Keratinocyte (primary cell): ENCODE measurements around the gene EIF5A2. TPM values are rescaled to one million over a fixed set of nuclear protein-coding genes. Genes with fewer than 3 reads are reported as not detected.

Experiments
- DNase-seq: peaks from one replicate; pipeline ENCODE4 v3.0.0-alpha.2; 2011; ENCODE audit warnings: low read depth, missing footprints, low spot score
- FAIRE-seq: peaks from 2 replicates; lab custom pipeline; 2011; peaks lifted over from hg19 to GRCh38; lab: Jason Lieb, UNC
- H2AFZ ChIP-seq: 2 replicates; pipeline ENCODE4 v1.6.0; 2012; ENCODE audit warnings: low read length, control low read depth, inconsistent platforms; ENCODE audit not compliant: control insufficient read depth
- H3K27ac ChIP-seq: 2 replicates; pipeline ENCODE4 v1.5.1; 2011; ENCODE audit warnings: low read length; ENCODE audit not compliant: control insufficient read depth, insufficient read depth
- H3K27me3 ChIP-seq: 3 replicates; pipeline ENCODE4 v1.6.0; 2011; ENCODE audit warnings: low read length; ENCODE audit not compliant: control insufficient read depth, insufficient read depth; ENCODE audit errors: extremely low read depth
- H3K36me3 ChIP-seq, 2 experiments: 2 replicates in 1 of 2; 3 replicates in 1 of 2; pipeline ENCODE4 v1.5.1; 2011; ENCODE audit warnings: low read length in 2 of 2, mild to moderate bottlenecking in 1 of 2; ENCODE audit not compliant: control insufficient read depth in 2 of 2, insufficient read depth in 2 of 2; ENCODE audit errors: extremely low read depth in 1 of 2
- H3K4me1 ChIP-seq: 3 replicates; pipeline ENCODE4 v1.5.1; 2011; ENCODE audit warnings: low read length; ENCODE audit not compliant: control insufficient read depth, insufficient read depth; ENCODE audit errors: extremely low read depth
- H3K4me2 ChIP-seq: 3 replicates; pipeline ENCODE4 v1.6.0; 2011; ENCODE audit warnings: low read depth, low read length; ENCODE audit not compliant: control insufficient read depth, insufficient read depth; ENCODE audit errors: extremely low read depth
- H3K4me3 ChIP-seq, 3 experiments: fragments of 200-600 bp in 1 of 3; sonication (generic) in 1 of 3; 2 replicates in 2 of 3; 3 replicates in 1 of 3; pipeline ENCODE4 v1.5.1; 2011 to 2016; ENCODE audit warnings: low read length in 3 of 3, mild to moderate bottlenecking in 3 of 3, control low read depth in 2 of 3, inconsistent platforms in 1 of 3, low read depth in 1 of 3, mixed read lengths in 1 of 3, mixed run types in 1 of 3, moderate library complexity in 1 of 3; ENCODE audit not compliant: control insufficient read depth in 2 of 3, insufficient read depth in 2 of 3; ENCODE audit errors: extremely low read depth in 1 of 3
- H3K79me2 ChIP-seq: 2 replicates; pipeline ENCODE4 v1.6.0; 2012; ENCODE audit warnings: low read length; ENCODE audit not compliant: control insufficient read depth, insufficient read depth
- H3K9ac ChIP-seq: 3 replicates; pipeline ENCODE4 v1.6.0; 2011; ENCODE audit warnings: low read length; ENCODE audit not compliant: control insufficient read depth, insufficient read depth; ENCODE audit errors: extremely low read depth
- H3K9me1 ChIP-seq: 3 replicates; pipeline ENCODE4 v1.6.0; 2011; ENCODE audit warnings: low read length; ENCODE audit not compliant: control insufficient read depth, insufficient read depth; ENCODE audit errors: extremely low read depth
- H3K9me3 ChIP-seq: 2 replicates; pipeline ENCODE4 v1.5.1; 2012; ENCODE audit warnings: low read depth, low read length; ENCODE audit not compliant: control insufficient read depth
- H4K20me1 ChIP-seq: 3 replicates; pipeline ENCODE4 v1.6.0; 2011; ENCODE audit warnings: low read length; ENCODE audit not compliant: control insufficient read depth, insufficient read depth; ENCODE audit errors: extremely low read depth
- CTCF ChIP-seq, 3 experiments: IDR thresholded peaks in 1 of 3; conservative IDR thresholded peaks in 1 of 3; optimal IDR thresholded peaks in 1 of 3; 2 replicates in 2 of 3; 3 replicates in 1 of 3; pipeline versions ENCODE3 to v1.5.1; 2011; ENCODE audit warnings: low read length in 3 of 3, mild to moderate bottlenecking in 3 of 3, moderate library complexity in 2 of 3, control low read depth in 1 of 3, inconsistent platforms in 1 of 3; ENCODE audit not compliant: insufficient read depth in 2 of 3; ENCODE audit errors: extremely low read depth in 1 of 3
- EZH2 ChIP-seq: IDR thresholded peaks from one replicate; pipeline ENCODE4 v1.6.1; 2012; ENCODE audit warnings: inconsistent platforms, mild to moderate bottlenecking, low read length, moderate library complexity
- dilution Hi-C: fragments of 300-500 bp; cut with MboI; formaldehyde crosslinking; loops from one replicate; pipeline ENCODE4 v1.7.0; 2020; ENCODE audit warnings: low sequenced_read_pairs; ENCODE audit not compliant: extremely low pct_ligation_motif_present
- polyA plus RNA-seq, 5 experiments: library from polyadenylated mRNA; depleted of rRNA in 3 of 5; stranded (reverse) in 3 of 5; stranded (forward) in 1 of 5; unstranded in 1 of 5; fragments of >200 nt; gene quantifications; 1 replicate in 1 of 5; 2 replicates in 3 of 5; 3 replicates in 1 of 5; pipeline versions ENCODE4 v1.2.1 to v1.2.3, GENCODE V29; 2011 to 2012; ENCODE audit warnings: missing spikeins in 2 of 5, low read depth in 1 of 5, low replicate concordance in 1 of 5

The EIF5A2 gene
- polyA plus RNA-seq, 1 donor (not counting 4 experiments of a cell fraction or from before 2014, with no cell fraction given), result 19.2 TPM

- Histone ChIP-seq H4K20me1 (no peaks in the 10 kb centered on the region), H3K9ac (no peak overlapping the region), H3K27me3 (no peaks in the 10 kb centered on the region), H3K9me3 (no peaks in the 10 kb centered on the region), H3K9me1 (no peaks in the 10 kb centered on the region), H3K4me1 (no peaks in the 10 kb centered on the region), H3K27ac (no peak overlapping the region), H3K4me2 (no peak overlapping the region), H3K79me2 (no peaks in the 10 kb centered on the region), H3K36me3 (no peaks in the 10 kb centered on the region), H3K4me3 (no peak overlapping the region), H2AFZ (no peak overlapping the region)
- dilution Hi-C loops, result no loop called here
- no peak for FAIRE-seq
- TF ChIP-seq EZH2 (no peak), CTCF (optimal IDR thresholded peaks at IDR 0.05 in 1 of 3, IDR thresholded peaks at IDR 0.05 in 1 of 3, conservative IDR thresholded peaks at IDR 0.05 in 1 of 3; ENCODE audit: extremely low read depth in 1 of 3, insufficient read depth in 2 of 3, low read length in 3 of 3) (peak in 1 of 3 experiments; percentile 19)
- DNase-seq, result no peak
These were observed 60.0 kb downstream of the EIF5A2 start for GRCh38 chr3:170848292-170848917.

GRCh38 chr3:170844377-170844776 is 64.1 kb downstream of the EIF5A2 start:
- H3K4me1 ChIP-seq, result no peaks in the 10 kb centered on the region
- H4K20me1 ChIP-seq, result no peaks in the 10 kb centered on the region
- H3K4me3 ChIP-seq, result no peak overlapping the region
- TF ChIP-seq EZH2 (no peak), CTCF (optimal IDR thresholded peaks at IDR 0.05 in 1 of 3, IDR thresholded peaks at IDR 0.05 in 1 of 3, conservative IDR thresholded peaks at IDR 0.05 in 1 of 3; ENCODE audit: extremely low read depth in 1 of 3, insufficient read depth in 2 of 3, low read length in 3 of 3) (no peak)
- dilution Hi-C loops, result no loop called here
- no peak overlapping the region for H2AFZ ChIP-seq
- H3K9ac ChIP-seq, result no peak overlapping the region
- H3K79me2 ChIP-seq, result no peaks in the 10 kb centered on the region
- DNase-seq (no peak), FAIRE-seq (no peak)
- no peak overlapping the region for H3K27ac ChIP-seq
- H3K9me1 ChIP-seq, result no peaks in the 10 kb centered on the region
- H3K27me3 ChIP-seq, result no peaks in the 10 kb centered on the region
- H3K36me3 ChIP-seq, result no peaks in the 10 kb centered on the region
- no peak overlapping the region for H3K4me2 ChIP-seq
- H3K9me3 ChIP-seq, result no peaks in the 10 kb centered on the region
